HepG2 (cell line): ENCODE data around the gene DIPK1A. TPM values are rescaled to one million over a fixed set of nuclear protein-coding genes. Genes with fewer than 3 reads are reported as not detected.

Source experiments
- ASH2L ChIP-seq: fragments of 300-600, 200-600 bp; sonication (generic); IDR thresholded peaks from 2 replicates; pipeline ENCODE4 v1.7.0; 2017; ENCODE audit warnings: low read depth, mild to moderate bottlenecking, moderate library complexity, mixed read lengths, low read length; ENCODE audit not compliant: insufficient read length
- CEBPZ ChIP-seq: IDR thresholded peaks from 2 replicates; pipeline ENCODE4 v1.6.1; 2012; ENCODE audit warnings: low read length, improper control_type of control experiment
- DZIP1 ChIP-seq: sonication (generic); formaldehyde crosslinking; IDR thresholded peaks from 2 replicates; pipeline ENCODE4 v1.5.0; 2020; ENCODE audit warnings: mild to moderate bottlenecking, missing genetic modification reagents
- HDAC6 ChIP-seq: fragments of 200-600 bp; sonication (generic); IDR thresholded peaks from 2 replicates; pipeline ENCODE4 v1.7.0; 2017; ENCODE audit warnings: mild to moderate bottlenecking, antibody characterized with exemption, low read length, low read depth
- HNRNPH1 ChIP-seq: fragments of 200-400 bp; formaldehyde crosslinking; optimal IDR thresholded peaks from 2 replicates; pipeline ENCODE3; 2017; ENCODE audit warnings: mild to moderate bottlenecking, low read depth, low read length
- HOXA9 ChIP-seq: sonication (generic); formaldehyde crosslinking; IDR thresholded peaks from 2 replicates; pipeline ENCODE4 v1.8.1; 2022; ENCODE audit warnings: missing genetic modification reagents, mild to moderate bottlenecking, moderate library complexity, borderline replicate concordance
- IRF2 ChIP-seq: IDR thresholded peaks from 2 replicates; pipeline ENCODE4 v1.6.1; 2018; ENCODE audit warnings: missing genetic modification reagents, missing compliant biosample characterization
- KDM5B ChIP-seq: sonication (generic); formaldehyde crosslinking; IDR thresholded peaks from 2 replicates; pipeline ENCODE4 v1.4.0; 2020; ENCODE audit warnings: missing genetic modification reagents, mild to moderate bottlenecking, borderline replicate concordance
- NCOA5 ChIP-seq: sonication (generic); formaldehyde crosslinking; IDR thresholded peaks from 2 replicates; pipeline ENCODE4 v1.4.0; 2020; ENCODE audit warnings: missing genetic modification reagents
- PCBP1 ChIP-seq: fragments of 200-400 bp; formaldehyde crosslinking; IDR thresholded peaks from 2 replicates; pipeline ENCODE4 v1.6.1; 2017; ENCODE audit warnings: mild to moderate bottlenecking, low read depth, low read length, borderline replicate concordance
- SOX13 ChIP-seq, 3 experiments: fragments of 450-650 bp in 1 of 3; sonication (generic) in 1 of 3; formaldehyde crosslinking in 1 of 3; IDR thresholded peaks in 2 of 3; conservative IDR thresholded peaks in 1 of 3; 2 replicates each; pipeline versions ENCODE4 v1.5.0 to v1.6.1; 2016 to 2020; ENCODE audit warnings: antibody characterized with exemption in 1 of 3, mild to moderate bottlenecking in 1 of 3, missing compliant biosample characterization in 1 of 3, missing genetic modification reagents in 1 of 3, moderate library complexity in 1 of 3
- SOX6 ChIP-seq, 2 experiments: fragments of 450-650 bp in 1 of 2; sonication (generic) in 1 of 2; formaldehyde crosslinking in 1 of 2; IDR thresholded peaks; 2 replicates each; pipeline versions ENCODE4 v1.4.0 to v1.6.1; 2017 to 2020; ENCODE audit warnings: antibody characterized with exemption in 1 of 2, mild to moderate bottlenecking in 1 of 2, missing genetic modification reagents in 1 of 2
- U2AF1 ChIP-seq: fragments of 200-400 bp; formaldehyde crosslinking; optimal IDR thresholded peaks from 2 replicates; pipeline ENCODE3; 2017; ENCODE audit warnings: mild to moderate bottlenecking, low read depth, low read length
- XBP1 ChIP-seq: sonication (generic); formaldehyde crosslinking; IDR thresholded peaks from 2 replicates; pipeline ENCODE4 v1.5.0; 2020; ENCODE audit warnings: missing genetic modification reagents
- ZNF12 ChIP-seq: sonication (generic); formaldehyde crosslinking; IDR thresholded peaks from 2 replicates; pipeline ENCODE4 v1.5.0; 2020; ENCODE audit warnings: missing genetic modification reagents
- ZNF205 ChIP-seq: IDR thresholded peaks from 2 replicates; pipeline ENCODE4 v1.6.1; 2018; ENCODE audit warnings: missing biosample characterization, missing genetic modification reagents
- ZNF275 ChIP-seq: sonication (generic); formaldehyde crosslinking; IDR thresholded peaks from 2 replicates; pipeline ENCODE4 v1.8.0; 2022; ENCODE audit warnings: missing genetic modification reagents, mild to moderate bottlenecking, inconsistent platforms, borderline replicate concordance
- ZNF331 ChIP-seq: sonication (generic); formaldehyde crosslinking; IDR thresholded peaks from 2 replicates; pipeline ENCODE4 v1.4.0; 2020; ENCODE audit warnings: missing genetic modification reagents
- ZNF562 ChIP-seq: sonication (generic); formaldehyde crosslinking; IDR thresholded peaks from 2 replicates; pipeline ENCODE4 v1.8.0; 2022; ENCODE audit warnings: missing genetic modification reagents, borderline replicate concordance
- ZNF564 ChIP-seq: sonication (generic); formaldehyde crosslinking; IDR thresholded peaks from 2 replicates; pipeline ENCODE4 v1.8.1; 2023; ENCODE audit warnings: mild to moderate bottlenecking, missing genetic modification reagents
- ZNF672 ChIP-seq: sonication (generic); formaldehyde crosslinking; IDR thresholded peaks from 2 replicates; pipeline ENCODE4 v1.8.1; 2022; ENCODE audit warnings: missing genetic modification reagents
- polyA plus RNA-seq, 8 experiments: library from polyadenylated mRNA; depleted of rRNA in 3 of 8; stranded (reverse) in 7 of 8; unstranded in 1 of 8; fragments of >200 nt; fragmentation: Illumina TruSeq in 4 of 8; extraction: Trizol in 4 of 8; gene quantifications; 2 replicates each; pipeline versions ENCODE4 v1.2.1 to v1.2.3, GENCODE V29; 2011 to 2016; ENCODE audit warnings: low read depth in 4 of 8, missing spikeins in 1 of 8, mixed read lengths in 1 of 8; ENCODE audit not compliant: insufficient read depth in 1 of 8
- total RNA-seq, 5 experiments: library from RNA; depleted of rRNA; stranded (reverse); fragments of >200 nt; fragmentation: Illumina TruSeq; extraction: Trizol; gene quantifications; 2 replicates each; pipeline ENCODE4 v1.2.3, GENCODE V29; 2016; ENCODE audit warnings: low read depth in 1 of 5
- TF ChIP-seq, protein P1 (sequence below): sonication (generic); formaldehyde crosslinking; IDR thresholded peaks from 2 replicates; pipeline ENCODE4 v1.5.1; 2020; ENCODE audit warnings: missing genetic modification reagents, mild to moderate bottlenecking, borderline replicate concordance

The DIPK1A gene
- total and polyA plus RNA-seq, 2 of the 13 experiments (the other 11 are each of a cell fraction or from before 2014, with no cell fraction given) = 8.4 TPM

DNA sequence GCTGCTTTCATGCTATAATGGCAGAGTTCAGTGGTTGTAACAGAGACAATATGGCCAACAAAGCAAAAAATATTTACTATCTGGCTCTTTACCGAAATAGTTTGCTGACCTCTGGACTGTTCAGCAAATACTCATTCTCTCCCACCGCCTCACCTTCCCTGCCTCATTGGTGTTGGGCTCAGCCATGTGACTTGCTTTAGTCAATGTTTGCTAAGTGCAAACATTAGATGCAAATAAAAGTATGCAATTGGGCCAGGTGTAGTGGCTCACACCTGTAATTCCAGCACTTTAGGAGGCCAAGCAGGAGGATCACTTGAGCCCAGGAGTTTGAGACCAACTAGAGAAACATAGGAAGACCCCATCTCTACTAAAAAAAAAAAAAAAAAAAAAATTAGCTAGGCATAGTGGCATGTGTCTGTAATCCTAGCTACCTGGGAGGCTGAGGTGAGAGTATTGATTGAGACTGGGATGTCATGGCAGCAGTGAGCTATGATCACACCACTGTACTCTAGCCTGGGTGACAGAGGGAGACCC lies 74.3 kb downstream of the DIPK1A start (continued):
- no peak for TF ChIP-seq HNRNPH1
- no peak for TF ChIP-seq HOXA9 (CRISPR knock-in tag)
- TF ChIP-seq KDM5B (CRISPR knock-in tag) = no peak
- no peak for TF ChIP-seq PCBP1
- no peak for TF ChIP-seq SOX13 (IDR thresholded peaks at IDR 0.05)
- TF ChIP-seq SOX13 (CRISPR knock-in tag; conservative IDR thresholded peaks at IDR 0.05 in 1 of 2, IDR thresholded peaks at IDR 0.05 in 1 of 2) = peak in 1 of 2 experiments; percentile 81; a peak in 2 of 4 replicates
- TF ChIP-seq SOX6 (IDR thresholded peaks at IDR 0.05) = no peak
- peak; percentile 88 for TF ChIP-seq SOX6 (CRISPR knock-in tag; IDR thresholded peaks at IDR 0.05)
- TF ChIP-seq ZNF331 (CRISPR knock-in tag) = peak; percentile 78
- no peak for TF ChIP-seq NCOA5 (CRISPR knock-in tag)
- no peak for TF ChIP-seq ZNF275
- no peak for TF ChIP-seq ZNF12
- TF ChIP-seq ZNF205 (CRISPR knock-in tag) = no peak
- TF ChIP-seq, protein P1, sequence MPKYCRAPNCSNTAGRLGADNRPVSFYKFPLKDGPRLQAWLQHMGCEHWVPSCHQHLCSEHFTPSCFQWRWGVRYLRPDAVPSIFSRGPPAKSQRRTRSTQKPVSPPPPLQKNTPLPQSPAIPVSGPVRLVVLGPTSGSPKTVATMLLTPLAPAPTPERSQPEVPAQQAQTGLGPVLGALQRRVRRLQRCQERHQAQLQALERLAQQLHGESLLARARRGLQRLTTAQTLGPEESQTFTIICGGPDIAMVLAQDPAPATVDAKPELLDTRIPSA (CRISPR knock-in tag) = no peak
- TF ChIP-seq HDAC6 = no peak
- no peak for TF ChIP-seq XBP1
- no peak for TF ChIP-seq ZNF562
- TF ChIP-seq DZIP1 (CRISPR knock-in tag) = no peak
- no peak; the same call in 1 of the 2 replicates for TF ChIP-seq IRF2 (CRISPR knock-in tag)
- TF ChIP-seq ZNF672 = no peak
- TF ChIP-seq ASH2L = peak; percentile 60
- no peak for TF ChIP-seq ZNF564 (CRISPR knock-in tag)
- no peak for TF ChIP-seq U2AF1
- no peak for TF ChIP-seq CEBPZ
